Endothelial cell of umbilical vein (primary cell): ENCODE results near the gene ELOA. TPM values are rescaled to one million over a fixed set of nuclear protein-coding genes. Genes with fewer than 3 reads are reported as not detected.

Source experiments
- BruUV-seq: library from RNA; stranded (reverse); fragments of 400-500 nt; replicated peaks from 2 replicates; lab custom pipeline; 2021; lab: Mats Ljungman, UMichigan
- CTCF ChIA-PET: fragments of 300-600, 350-600 bp; sonication (Branson Sonifier 250); formaldehyde crosslinking; loops from one replicate; lab custom pipeline; 2021; ENCODE audit warnings: antibody characterized with exemption, inconsistent platforms; lab: Charles Lee
- POLR2A ChIA-PET: fragments of 300-600, 350-600 bp; sonication (Branson Sonifier 250); formaldehyde crosslinking; loops from one replicate; lab custom pipeline; 2021; ENCODE audit warnings: antibody characterized with exemption, inconsistent platforms; lab: Charles Lee
- DNase-seq: peaks from one replicate; pipeline ENCODE4 v3.0.0-alpha.2; 2011; ENCODE audit warnings: low read depth, low spot score
- FAIRE-seq: peaks from 2 replicates; lab custom pipeline; 2011; peaks lifted over from hg19 to GRCh38; lab: Jason Lieb, UNC
- H2AFZ ChIP-seq: 2 replicates; pipeline ENCODE4 v1.6.0; 2012; ENCODE audit warnings: low read depth, low read length, control low read depth, inconsistent platforms
- H3K27ac ChIP-seq: 2 replicates; pipeline ENCODE4 v1.5.1; 2011; ENCODE audit warnings: low read depth, mild to moderate bottlenecking, control low read depth, low read length, moderate library complexity; ENCODE audit not compliant: insufficient read depth
- H3K27me3 ChIP-seq, 2 experiments: 2 replicates each; pipeline versions ENCODE4 v1.6.0 to v1.6.1; 2011; ENCODE audit warnings: low read length in 2 of 2, mixed read lengths in 1 of 2; ENCODE audit not compliant: control insufficient read depth in 2 of 2, insufficient read depth in 2 of 2
- H3K36me3 ChIP-seq, 2 experiments: 2 replicates in 1 of 2; 3 replicates in 1 of 2; pipeline ENCODE4 v1.5.1; 2011; ENCODE audit warnings: low read length in 2 of 2, mild to moderate bottlenecking in 1 of 2, moderate library complexity in 1 of 2; ENCODE audit not compliant: control insufficient read depth in 2 of 2, insufficient read depth in 2 of 2; ENCODE audit errors: extremely low read depth in 1 of 2
- H3K4me1 ChIP-seq: 3 replicates; pipeline ENCODE4 v1.5.1; 2011; ENCODE audit warnings: mild to moderate bottlenecking, low read length; ENCODE audit not compliant: control insufficient read depth, insufficient read depth; ENCODE audit errors: extremely low read depth
- H3K4me2 ChIP-seq: 2 replicates; pipeline ENCODE4 v1.6.1; 2011; ENCODE audit warnings: low read length, control low read depth, mixed read lengths; ENCODE audit not compliant: insufficient read depth
- H3K4me3 ChIP-seq, 3 experiments: fragments of 200-600 bp in 1 of 3; sonication (generic), shearing (Covaris generic) in 1 of 3; replicated peaks in 1 of 3; 2 replicates each; pipeline ENCODE4 v1.5.1; 2011 to 2016; ENCODE audit warnings: control low read depth in 3 of 3, low read length in 3 of 3, mild to moderate bottlenecking in 2 of 3, inconsistent platforms in 1 of 3, low read depth in 1 of 3, moderate library complexity in 1 of 3; ENCODE audit not compliant: insufficient read depth in 1 of 3
- H3K79me2 ChIP-seq: 2 replicates; pipeline ENCODE4 v1.6.0; 2012; ENCODE audit warnings: low read length, inconsistent platforms; ENCODE audit not compliant: control insufficient read depth, insufficient read depth
- H3K9ac ChIP-seq: replicated peaks from 2 replicates; pipeline ENCODE3; 2011; ENCODE audit warnings: low read length, control low read depth; ENCODE audit not compliant: insufficient read depth; ENCODE audit errors: extremely low read depth
- H3K9me1 ChIP-seq: replicated peaks from 3 replicates; pipeline ENCODE4 v1.6.0; 2011; ENCODE audit warnings: mild to moderate bottlenecking, low read length; ENCODE audit not compliant: control insufficient read depth, insufficient read depth; ENCODE audit errors: extremely low read depth
- H3K9me3 ChIP-seq: replicated peaks from 2 replicates; pipeline ENCODE4 v1.5.1; 2012; ENCODE audit warnings: low read length, inconsistent platforms; ENCODE audit not compliant: control insufficient read depth, insufficient read depth
- H4K20me1 ChIP-seq: replicated peaks from 2 replicates; pipeline ENCODE3; 2011; ENCODE audit warnings: mild to moderate bottlenecking, low read length; ENCODE audit not compliant: control insufficient read depth, insufficient read depth; ENCODE audit errors: extremely low read depth
- CTCF ChIP-seq, 2 donors: IDR thresholded peaks; 1 replicate in 1 of 2; 2 replicates in 1 of 2; pipeline ENCODE4 v1.5.1; 2011; ENCODE audit warnings: low read length in 2 of 2, mild to moderate bottlenecking in 2 of 2, moderate library complexity in 2 of 2, control low read depth in 1 of 2, inconsistent platforms in 1 of 2, low read depth in 1 of 2; ENCODE audit not compliant: insufficient read depth in 1 of 2; ENCODE audit errors: extremely low read depth in 1 of 2
- EZH2 ChIP-seq: IDR thresholded peaks from 2 replicates; pipeline ENCODE4 v1.6.1; 2012; ENCODE audit warnings: borderline replicate concordance, low read depth, mild to moderate bottlenecking, moderate library complexity, low read length, inconsistent platforms; ENCODE audit not compliant: severe bottlenecking
- FOS ChIP-seq: IDR thresholded peaks from 2 replicates; pipeline ENCODE4 v1.6.1; 2011; ENCODE audit warnings: mild to moderate bottlenecking, low read length, moderate library complexity, borderline replicate concordance; ENCODE audit not compliant: insufficient read depth
- GATA2 ChIP-seq: IDR thresholded peaks from 2 replicates; pipeline ENCODE4 v1.7.0; 2011; ENCODE audit warnings: low read depth, mild to moderate bottlenecking, moderate library complexity, mixed read lengths, low read length; ENCODE audit not compliant: insufficient read length, insufficient read depth
- JUN ChIP-seq: IDR thresholded peaks from 2 replicates; pipeline ENCODE4 v1.6.1; 2011; ENCODE audit warnings: borderline replicate concordance, low read depth; ENCODE audit not compliant: insufficient read length, insufficient read depth
- MAX ChIP-seq: IDR thresholded peaks from 2 replicates; pipeline ENCODE4 v1.6.1; 2011; ENCODE audit not compliant: insufficient read depth, insufficient read length
- MYC ChIP-seq: IDR thresholded peaks from one replicate; pipeline ENCODE4 v1.6.1; 2011; ENCODE audit warnings: mild to moderate bottlenecking, low read depth, low read length
- POLR2A ChIP-seq: IDR thresholded peaks from 2 replicates; pipeline ENCODE4 v1.6.1; 2012; ENCODE audit warnings: low read depth, mild to moderate bottlenecking, control low read depth, low read length
- POLR2AphosphoS5 ChIP-seq: IDR thresholded peaks from 2 replicates; pipeline ENCODE4 v1.6.1; 2012; ENCODE audit warnings: low read depth, mild to moderate bottlenecking, control low read depth, low read length, moderate library complexity; ENCODE audit not compliant: insufficient read depth
- dilution Hi-C: fragments of 300-500 bp; cut with MboI; formaldehyde crosslinking; loops from one replicate; pipeline ENCODE4 v1.15.0; 2019; ENCODE audit warnings: low sequenced_read_pairs; ENCODE audit not compliant: extremely low pct_ligation_motif_present
- intact Hi-C: fragments of 100-400 bp; cut with micrococcal nuclease; formaldehyde crosslinking; loops from one replicate; pipeline ENCODE4 v1.10.0; 2022
- polyA plus RNA-seq, 4 experiments: library from polyadenylated mRNA; depleted of rRNA in 3 of 4; stranded (reverse) in 3 of 4; unstranded in 1 of 4; fragments of >200 nt; gene quantifications; 2 replicates each; pipeline versions ENCODE4 v1.2.1 to v1.2.3, GENCODE V29; 2011 to 2012; ENCODE audit warnings: missing spikeins in 1 of 4
- total RNA-seq: library from RNA; stranded (reverse); gene quantifications from 2 replicates; pipeline ENCODE4 v1.2.3, GENCODE V29; 2021

ELOA gene
- total and polyA plus RNA-seq, 2 donors (not counting 3 experiments of a cell fraction or from before 2014, with no cell fraction given): 11.9 to 42.6 TPM

GRCh38 chr1:23774174-23774880 is 31.1 kb downstream of the ELOA start:
- no peaks in the 10 kb centered on the region for H3K36me3 ChIP-seq
- no peak for TF ChIP-seq JUN
- no peak for TF ChIP-seq MAX
- TF ChIP-seq GATA2: no peak
- TF ChIP-seq POLR2A: no peak
- no peak for TF ChIP-seq EZH2
- no peak for TF ChIP-seq POLR2AphosphoS5
- TF ChIP-seq CTCF (IDR thresholded peaks at IDR 0.05; ENCODE audit: extremely low read depth in 1 of 2, insufficient read depth in 1 of 2, low read depth in 1 of 2, low read length in 2 of 2): no peak
- TF ChIP-seq FOS: no peak
- no peak for TF ChIP-seq MYC
- no TSS peak for BruUV-seq
- ChIA-PET CTCF (interaction anchor here (0.6 to 2.4 kb wide), 6 partner anchors 28 to 655 kb away, joined by 3 to 7 read pairs (median 4); no protein-coding TSS in a partner anchor), POLR2A (no interaction called here)
- no peak overlapping the region for H2AFZ ChIP-seq
- H3K4me1 ChIP-seq: peaks cover 14% of the 10 kb centered on the region
- H3K4me2 ChIP-seq: no peak overlapping the region
- H3K27me3 ChIP-seq: no peaks in the 10 kb centered on the region
- no peaks in the 10 kb centered on the region for H3K9me1 ChIP-seq
- H3K9me3 ChIP-seq: no peaks in the 10 kb centered on the region
- no peak for FAIRE-seq
- H4K20me1 ChIP-seq: no peaks in the 10 kb centered on the region
- no peak overlapping the region for H3K27ac ChIP-seq
- DNase-seq: no peak
- H3K79me2 ChIP-seq: peaks cover 11% of the 10 kb centered on the region
- H3K9ac ChIP-seq: no peak overlapping the region
- H3K4me3 ChIP-seq: no peak overlapping the region
- dilution Hi-C loops (no loop called here), intact Hi-C loops (no loop called here)
